HG03439 (cell line): ENCODE data around the gene IP6K1.
A peak's percentile ranks its signal among the peaks of the same experiment; 100 is the strongest.

Experiments used
- ATAC-seq: cut with Tn5 transposase; IDR thresholded peaks from one replicate; pipeline ENCODE4 v1.9.1; 2021; ENCODE audit warnings: mild to moderate bottlenecking, moderate library complexity; ENCODE audit not compliant: unreplicated experiment

IP6K1 gene

GRCh38 chr3:49725906-49726681, 60.2 kb downstream of the IP6K1 start:
- no peak for ATAC-seq

GRCh38 chr3:49724586-49724985, 61.8 kb downstream of the IP6K1 start:
- ATAC-seq: no peak

- ATAC-seq: peak; percentile 76
These were observed 62.5 kb downstream of the IP6K1 start, which contains the start of gene GMPPB for GRCh38 chr3:49723628-49724551. Gene GMPPB, minus strand, starts transcription at chr3:49723951. Its CDS starts 225 bp downstream, at chr3:49723726.

GRCh38 chr3:49723296-49723627, 63.1 kb downstream of the IP6K1 start:
- no peak for ATAC-seq

- ATAC-seq: no peak
These were observed 63.4 kb downstream of the IP6K1 start for GRCh38 chr3:49722896-49723295.

- ATAC-seq: no peak
These were observed 64.2 kb downstream of the IP6K1 start for GRCh38 chr3:49721896-49722781.

GRCh38 chr3:49721596-49721895, 64.8 kb downstream of the IP6K1 start:
- no peak for ATAC-seq

- no peak for ATAC-seq
These were observed 65.3 kb downstream of the IP6K1 start for GRCh38 chr3:49720855-49721595.

GRCh38 chr3:49719214-49719884, 67.0 kb downstream of the IP6K1 start, which contains the start of gene AMIGO3:
Gene AMIGO3, minus strand, starts transcription at chr3:49719684. Its CDS starts 219 bp downstream, at chr3:49719465.
- ATAC-seq: peak; percentile 35

- no peak for ATAC-seq
These were observed 67.5 kb downstream of the IP6K1 start for GRCh38 chr3:49718858-49719213.

- no peak for ATAC-seq
These were observed 68.1 kb downstream of the IP6K1 start for GRCh38 chr3:49717959-49718857.

GRCh38 chr3:49717211-49717958, 69.0 kb downstream of the IP6K1 start:
- no peak for ATAC-seq

- ATAC-seq: no peak
These were observed 69.6 kb downstream of the IP6K1 start for GRCh38 chr3:49716691-49717210.

- ATAC-seq: no peak
These were observed 70.2 kb downstream of the IP6K1 start for GRCh38 chr3:49716169-49716568.

GRCh38 chr3:49715611-49716121, 70.7 kb downstream of the IP6K1 start:
- ATAC-seq: no peak

GRCh38 chr3:49714728-49715550, 71.4 kb downstream of the IP6K1 start:
- no peak for ATAC-seq
